A204.1 (cell line): ENCODE data around the gene C15orf61.

Experiments used
- FAIRE-seq: peaks from 2 replicates; lab custom pipeline; 2012; peaks lifted over from hg19 to GRCh38; lab: Jason Lieb, UNC

C15orf61 gene

DNA sequence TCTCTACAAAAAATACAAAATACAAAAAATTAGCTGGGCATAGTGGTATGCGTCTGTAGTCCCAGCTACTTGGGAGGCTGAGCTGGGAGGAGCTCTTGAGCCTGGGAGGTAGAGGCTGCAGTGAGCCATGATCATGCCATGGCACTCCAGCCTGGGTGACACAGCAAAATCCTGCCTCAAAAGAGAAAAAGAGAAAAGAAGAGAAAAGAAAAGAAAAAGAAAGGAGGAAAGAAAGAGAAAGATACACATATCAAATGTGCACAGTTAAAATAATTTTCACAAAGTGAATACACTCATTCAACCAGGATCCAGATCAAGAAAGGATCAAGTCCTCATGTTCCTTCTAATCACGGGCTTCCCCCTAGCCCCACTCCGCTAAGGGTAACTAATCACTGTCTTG lies 5.8 kb upstream of the C15orf61 start:
- no peak for FAIRE-seq

DNA sequence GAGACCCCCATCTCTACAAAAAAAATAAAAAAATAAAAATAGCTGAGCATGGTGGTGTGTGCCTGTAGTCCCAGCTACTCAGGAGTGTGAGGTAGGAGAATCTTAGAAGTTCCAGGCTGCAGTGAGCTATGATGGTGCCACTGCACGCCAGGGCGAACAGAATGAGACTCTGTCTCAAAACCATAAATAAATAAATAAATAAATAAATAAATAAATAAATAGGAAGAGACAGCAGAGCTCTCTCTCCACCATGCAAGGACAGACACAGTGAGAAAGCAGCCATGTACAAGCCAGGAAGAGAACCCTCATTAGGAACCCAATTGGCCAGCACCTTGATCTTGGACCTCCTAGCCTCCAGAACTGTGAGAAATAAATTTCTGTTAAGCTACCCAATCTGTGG lies 5.4 kb upstream of the C15orf61 start:
- FAIRE-seq: no peak

DNA sequence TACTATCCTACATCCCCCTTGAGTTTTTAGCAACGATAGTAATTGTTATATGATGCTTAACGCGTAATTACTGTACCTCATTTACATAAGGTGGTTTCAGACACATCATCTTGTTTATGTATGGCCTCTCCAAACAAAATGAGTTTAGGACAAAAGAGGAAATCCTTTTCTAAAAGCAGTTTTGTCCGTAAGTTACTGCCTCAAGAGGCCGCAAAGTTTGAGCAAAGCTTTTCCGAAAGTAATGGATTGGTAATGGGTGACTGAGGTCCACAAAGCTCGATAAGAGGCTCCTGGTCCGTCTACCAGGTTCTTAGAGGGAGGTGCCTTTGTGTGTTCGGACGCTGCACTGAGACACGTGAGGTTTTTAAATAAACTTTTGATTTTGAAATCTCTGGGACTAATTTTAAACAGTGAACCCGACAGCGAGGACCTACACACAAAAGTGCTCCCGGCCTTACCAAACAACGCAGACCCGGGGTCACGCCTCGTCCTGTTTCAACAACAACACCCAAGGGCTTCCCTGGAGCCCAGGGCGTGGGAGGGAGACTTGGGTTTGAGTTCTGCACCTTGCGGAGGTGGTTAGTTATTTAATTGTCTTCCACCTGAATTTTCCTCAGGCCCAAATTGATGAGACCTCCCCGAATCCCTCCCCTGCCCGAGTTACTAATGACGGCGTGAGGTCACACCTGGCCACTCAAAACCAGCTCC lies 456 bp upstream of the C15orf61 start:
- FAIRE-seq: no peak

DNA sequence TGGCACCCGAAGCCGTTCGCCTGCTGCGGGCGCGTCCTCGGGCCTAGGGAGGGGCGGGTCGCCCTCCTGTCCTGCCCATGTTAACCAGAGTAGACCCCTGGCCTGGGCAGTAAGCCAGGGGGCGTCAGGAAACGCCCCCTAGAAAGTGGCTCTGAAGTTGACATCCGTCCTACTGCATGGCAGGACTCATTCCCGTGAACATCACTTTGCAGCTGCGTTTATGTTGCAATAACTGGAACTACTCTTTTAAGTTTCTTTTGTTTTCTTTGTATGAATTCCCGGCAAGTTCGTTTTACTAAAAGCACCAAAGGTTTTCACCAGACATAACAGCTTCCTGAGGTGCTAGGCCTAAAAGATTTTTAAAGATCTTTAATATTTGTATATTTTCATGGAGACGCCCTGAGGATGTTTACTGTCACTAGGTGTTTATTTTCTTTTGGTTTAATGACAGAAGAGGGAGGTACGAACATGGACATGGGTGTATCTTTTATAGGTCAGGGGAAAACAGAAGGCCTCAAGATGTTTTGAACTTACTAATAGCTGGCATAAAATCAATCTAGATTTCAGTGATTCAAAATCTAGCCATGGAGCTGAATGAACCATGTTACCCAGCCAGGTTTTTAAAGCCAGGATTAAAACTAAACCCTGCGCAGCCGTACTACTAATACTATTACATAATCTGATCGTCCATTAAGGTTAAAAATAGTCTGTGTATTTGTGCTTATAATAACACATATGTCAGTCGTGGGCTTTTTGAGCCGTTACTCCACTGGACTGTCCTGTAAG lies 1.0 kb downstream of the C15orf61 start:
- no peak for FAIRE-seq

DNA sequence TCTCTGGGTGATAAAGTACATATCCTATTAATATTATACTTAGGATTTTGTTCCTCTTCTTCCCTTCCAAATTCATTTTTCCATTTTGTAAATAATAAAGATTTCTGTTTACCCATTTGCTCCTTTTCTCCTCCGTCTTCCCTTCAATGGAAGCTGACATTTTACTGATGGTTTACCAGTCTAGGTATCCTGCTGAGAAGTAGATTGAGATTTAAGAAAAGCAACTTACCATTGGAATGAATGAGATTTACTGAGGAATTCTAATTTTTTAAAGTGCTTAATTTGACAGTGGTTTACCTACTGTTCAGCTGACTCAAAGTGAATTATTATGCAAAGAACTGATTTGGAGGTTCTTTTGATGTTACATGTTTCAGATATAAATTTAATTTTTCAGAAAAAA lies 2.4 kb downstream of the C15orf61 start:
- FAIRE-seq: no peak

DNA sequence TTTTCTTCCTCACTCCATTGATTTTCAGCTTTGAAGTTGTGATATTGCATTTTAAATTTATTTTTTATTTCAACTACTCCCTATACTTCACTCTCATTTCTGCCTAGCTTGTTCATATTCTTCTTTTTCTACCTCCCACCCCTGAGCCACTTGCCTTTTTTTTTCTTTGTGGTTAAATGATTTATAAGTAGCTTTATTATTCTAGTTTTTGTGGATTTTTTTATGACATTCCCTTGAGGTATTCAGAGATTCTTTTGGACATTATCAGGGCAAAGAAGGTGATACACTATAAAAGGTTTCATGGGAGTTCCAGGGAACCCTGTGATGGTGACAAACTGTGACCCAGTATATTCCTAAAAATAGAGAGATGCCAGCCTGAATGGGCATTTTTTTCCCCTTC lies 3.3 kb downstream of the C15orf61 start:
- FAIRE-seq: no peak

DNA sequence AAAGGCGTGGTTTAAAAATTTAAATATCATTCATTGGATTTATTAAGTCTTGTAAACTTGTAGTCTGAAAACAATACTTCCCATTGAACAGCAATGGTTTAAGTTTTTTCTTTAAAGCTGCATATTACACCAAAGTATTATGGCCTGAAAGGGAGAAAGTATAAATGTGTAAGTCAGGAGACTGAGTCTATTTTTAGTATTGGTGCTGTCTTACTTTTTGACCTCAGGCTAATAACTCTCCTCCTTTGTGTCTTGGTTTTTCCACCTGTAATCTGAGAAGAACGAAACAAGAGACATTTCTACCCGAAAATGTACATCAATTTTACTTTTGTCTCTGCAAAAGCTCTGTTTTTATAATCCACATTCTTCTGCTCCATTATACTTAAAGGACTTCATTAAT lies 7.6 kb downstream of the C15orf61 start:
- FAIRE-seq: no peak

DNA sequence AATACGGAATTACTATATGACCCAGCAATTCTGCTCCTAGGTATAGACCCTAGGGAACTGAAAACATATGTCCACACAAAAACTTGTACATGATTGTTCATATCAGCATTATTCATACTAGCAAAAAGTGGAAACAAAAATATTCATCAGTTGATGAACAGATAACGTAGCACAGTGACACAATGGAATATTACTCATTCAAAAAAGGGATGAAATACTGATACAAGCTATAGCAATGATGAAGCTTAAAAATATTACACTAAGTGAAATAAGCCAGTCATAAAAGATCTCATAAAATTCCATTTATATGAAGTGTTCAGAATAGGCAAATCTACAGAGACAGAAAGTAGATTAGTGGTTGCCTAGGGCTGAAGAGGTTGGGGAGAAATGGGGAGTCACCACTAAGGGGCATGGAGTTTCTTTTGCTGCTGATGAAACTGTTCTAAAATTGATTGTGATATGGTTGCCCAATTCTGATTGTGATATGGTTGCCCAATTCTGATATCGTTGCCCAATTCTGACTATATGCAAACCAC lies 10.5 kb downstream of the C15orf61 start:
- FAIRE-seq: no peak

DNA sequence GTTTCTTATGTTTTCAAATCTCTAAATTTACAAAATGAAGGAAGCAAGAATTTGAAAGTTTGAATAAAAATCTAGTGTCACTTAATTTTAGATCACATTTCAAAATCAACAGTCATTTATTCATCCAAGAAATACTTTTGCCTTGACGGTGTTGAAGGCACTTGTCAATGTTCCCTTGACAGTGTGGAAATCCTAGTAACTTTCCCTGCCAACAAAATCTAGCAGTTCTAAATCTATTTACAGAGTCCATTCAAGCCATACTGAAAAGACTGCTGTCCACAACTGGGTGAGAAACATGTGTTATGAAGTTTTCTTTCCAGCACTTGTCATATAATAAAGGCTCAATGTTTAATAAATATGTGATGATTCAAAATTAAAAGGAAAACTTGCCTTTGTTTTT lies 12.9 kb downstream of the C15orf61 start:
- FAIRE-seq: no peak

DNA sequence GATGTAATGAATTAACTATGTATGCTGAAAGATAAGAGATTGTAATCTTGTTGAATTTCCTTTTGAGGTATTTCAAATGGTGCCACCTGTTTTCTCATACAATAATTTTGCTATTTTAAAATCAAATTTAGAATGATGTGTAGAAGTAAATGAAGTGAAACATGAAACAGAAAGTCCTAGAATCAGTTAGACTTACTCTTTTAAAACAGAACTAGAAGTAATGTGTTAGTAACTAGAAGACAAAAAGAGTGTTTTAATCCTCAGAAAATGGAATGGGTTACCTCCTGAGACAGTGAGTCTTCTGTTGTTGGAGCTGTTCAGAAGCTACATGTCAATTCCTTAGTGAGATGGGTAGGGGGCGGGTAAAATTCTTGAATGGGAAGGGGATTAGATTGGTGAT lies 13.4 kb downstream of the C15orf61 start:
- FAIRE-seq: no peak

DNA sequence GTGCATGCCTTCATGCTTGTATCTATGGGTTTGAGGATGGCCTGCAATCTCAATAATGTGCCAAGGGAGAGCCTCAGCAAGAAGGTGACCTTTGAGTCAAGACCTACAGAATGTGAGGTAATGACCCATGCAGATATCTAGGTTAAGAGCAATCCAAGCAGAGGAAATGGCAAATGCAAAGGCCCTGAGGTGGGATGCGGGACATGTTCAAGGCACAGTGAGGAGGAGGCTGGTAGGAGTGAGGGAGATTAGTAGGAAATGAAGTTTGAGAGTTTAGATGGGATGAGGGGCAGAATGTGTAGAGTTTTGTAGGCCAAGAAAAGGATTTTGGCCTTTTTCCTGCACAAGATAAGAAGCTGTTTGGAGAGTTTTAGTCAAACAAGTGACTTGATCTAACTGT lies 16.8 kb downstream of the C15orf61 start:
- no peak for FAIRE-seq

DNA sequence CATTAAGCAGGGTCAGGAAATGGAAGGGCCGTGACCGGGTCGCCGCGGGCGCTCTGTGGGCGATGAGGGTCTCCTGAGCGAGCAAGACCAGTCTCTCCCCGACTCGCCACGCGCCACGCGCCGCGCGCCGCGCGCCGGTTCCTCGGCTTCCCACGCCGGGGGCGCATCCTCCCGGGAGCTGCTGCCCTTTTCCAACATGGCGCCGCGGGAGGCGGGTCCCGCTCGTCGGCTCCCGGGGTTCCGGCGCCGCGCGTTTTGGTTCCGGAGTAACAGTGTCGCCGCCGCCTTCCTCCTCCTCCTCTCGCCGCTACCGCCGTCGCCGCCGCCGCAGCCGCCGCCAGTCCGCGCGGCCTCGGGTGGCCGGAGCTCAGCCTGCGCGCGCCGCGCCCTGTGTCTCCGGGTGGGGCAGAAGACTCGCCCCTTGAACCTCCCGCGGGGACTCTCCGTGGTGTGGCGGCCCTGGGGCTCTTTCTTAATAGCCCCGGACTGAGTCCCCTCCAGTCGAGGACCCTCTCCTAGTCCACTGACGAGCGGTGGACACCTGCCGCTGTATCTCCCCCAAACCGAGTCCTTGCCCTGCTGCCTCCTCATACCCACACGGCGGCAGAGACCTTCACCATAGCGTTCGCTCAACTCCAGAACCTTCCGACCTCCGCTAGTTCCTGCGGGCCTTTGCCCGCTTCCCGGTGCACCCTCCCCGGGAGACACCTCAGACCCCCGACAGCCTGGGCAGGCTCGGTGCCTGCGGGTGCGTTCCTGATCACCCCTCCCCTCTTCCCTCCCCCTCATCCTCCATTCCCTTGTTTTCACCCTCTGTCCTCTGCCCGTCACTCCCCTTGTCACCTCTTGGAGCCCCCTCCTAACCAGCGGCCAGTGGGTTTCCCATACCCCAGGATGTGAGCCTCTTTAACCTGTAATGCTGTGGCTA lies 21.8 kb downstream of the C15orf61 start, which contains the start of gene MAP2K5:
Gene MAP2K5 (plus strand): TSS at position 284 of the 928 bp plus-strand sequence. CDS start 633 bp downstream, at position 917.
- FAIRE-seq: no peak

DNA sequence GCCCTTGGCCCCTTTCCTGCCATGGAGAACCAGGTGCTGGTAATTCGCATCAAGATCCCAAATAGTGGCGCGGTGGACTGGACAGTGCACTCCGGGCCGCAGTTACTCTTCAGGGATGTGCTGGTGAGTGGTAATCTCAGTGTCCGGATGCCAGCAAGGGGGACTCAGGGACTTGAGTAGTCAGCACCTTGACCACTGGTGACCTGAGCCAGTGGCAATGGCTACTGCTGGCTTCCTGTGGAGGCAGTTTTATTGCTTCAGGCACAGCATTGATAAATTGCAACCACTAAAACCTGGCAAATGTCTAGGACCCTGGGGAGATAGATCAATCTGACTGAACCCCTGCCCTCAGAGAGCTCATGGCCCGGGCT lies 22.4 kb downstream of the C15orf61 start:
- FAIRE-seq: no peak

DNA sequence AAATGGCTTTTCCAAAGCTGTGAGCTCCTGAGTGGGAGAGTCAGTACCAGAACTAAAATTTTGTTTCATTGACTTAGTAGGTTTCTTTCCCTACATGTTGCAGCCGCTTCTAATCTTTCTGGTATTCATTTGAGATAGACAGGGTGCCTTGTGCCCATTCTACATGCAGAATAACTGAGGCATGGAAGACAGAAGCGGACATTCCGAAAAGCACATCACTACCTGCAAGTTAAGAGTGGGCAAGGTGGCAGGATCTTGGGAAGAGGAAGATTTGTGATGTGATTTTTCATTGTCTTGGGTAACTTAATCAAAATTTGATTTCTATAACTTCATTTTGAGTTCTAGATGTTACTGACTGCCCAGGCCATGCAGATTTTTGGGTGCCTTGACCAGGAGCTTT lies 23.5 kb downstream of the C15orf61 start:
- no peak for FAIRE-seq

DNA sequence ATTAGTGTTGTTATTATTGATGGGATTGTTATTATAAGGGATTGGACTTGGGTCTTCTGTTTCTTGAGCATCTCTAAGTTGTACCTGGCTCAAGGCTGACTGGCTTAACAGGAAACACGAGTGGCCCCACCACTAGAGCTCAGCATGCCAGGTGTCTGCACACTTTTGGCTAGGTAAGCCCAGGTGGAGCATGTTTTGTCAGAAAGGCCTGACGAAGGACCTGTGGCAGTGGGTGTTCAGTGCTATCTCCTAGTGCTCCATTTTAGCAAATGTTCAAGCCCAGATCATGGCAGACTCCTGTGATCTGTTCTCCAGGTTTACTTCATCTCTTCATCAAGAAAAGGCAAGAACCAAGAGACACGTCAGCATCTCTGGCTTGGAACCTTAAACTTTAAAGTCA lies 24.9 kb downstream of the C15orf61 start:
- FAIRE-seq: no peak

DNA sequence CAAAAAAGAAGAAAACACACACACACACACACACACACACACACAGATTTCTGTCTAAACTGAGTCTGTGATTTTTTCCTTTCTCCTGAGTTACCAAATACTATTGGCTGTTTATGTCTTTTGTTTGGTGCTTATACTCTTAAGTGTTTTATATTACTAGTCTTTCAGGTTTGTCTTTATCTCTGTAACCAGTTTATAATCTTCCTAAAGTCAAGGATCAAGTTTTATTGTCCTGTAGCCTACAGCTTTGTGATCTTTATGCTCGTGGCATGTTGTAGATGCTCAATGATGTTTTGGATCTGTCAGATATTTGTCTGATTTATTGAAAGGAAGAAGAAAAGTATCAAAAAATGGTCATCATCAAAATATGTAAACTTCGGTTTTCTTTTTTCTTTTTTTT lies 26.1 kb downstream of the C15orf61 start:
- no peak for FAIRE-seq

DNA sequence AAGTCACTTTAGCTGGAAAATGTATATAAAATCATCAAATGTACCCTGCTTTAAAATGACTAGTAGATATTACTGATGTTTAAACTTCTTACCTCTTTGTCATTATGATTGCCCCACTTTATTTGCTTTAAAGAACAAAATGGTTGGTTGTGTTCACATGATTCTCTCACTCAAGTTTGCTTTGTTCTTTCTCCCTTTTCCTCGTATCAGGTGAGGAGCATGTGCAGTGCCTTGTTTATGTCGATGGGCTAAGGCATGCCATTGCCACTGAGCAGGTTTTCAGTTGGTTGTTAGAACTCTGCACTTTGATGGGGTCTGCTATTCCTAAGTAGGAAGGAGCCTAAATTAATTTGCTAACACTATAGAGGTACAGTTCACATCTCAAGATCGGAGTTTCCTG lies 26.9 kb downstream of the C15orf61 start:
- FAIRE-seq: no peak

DNA sequence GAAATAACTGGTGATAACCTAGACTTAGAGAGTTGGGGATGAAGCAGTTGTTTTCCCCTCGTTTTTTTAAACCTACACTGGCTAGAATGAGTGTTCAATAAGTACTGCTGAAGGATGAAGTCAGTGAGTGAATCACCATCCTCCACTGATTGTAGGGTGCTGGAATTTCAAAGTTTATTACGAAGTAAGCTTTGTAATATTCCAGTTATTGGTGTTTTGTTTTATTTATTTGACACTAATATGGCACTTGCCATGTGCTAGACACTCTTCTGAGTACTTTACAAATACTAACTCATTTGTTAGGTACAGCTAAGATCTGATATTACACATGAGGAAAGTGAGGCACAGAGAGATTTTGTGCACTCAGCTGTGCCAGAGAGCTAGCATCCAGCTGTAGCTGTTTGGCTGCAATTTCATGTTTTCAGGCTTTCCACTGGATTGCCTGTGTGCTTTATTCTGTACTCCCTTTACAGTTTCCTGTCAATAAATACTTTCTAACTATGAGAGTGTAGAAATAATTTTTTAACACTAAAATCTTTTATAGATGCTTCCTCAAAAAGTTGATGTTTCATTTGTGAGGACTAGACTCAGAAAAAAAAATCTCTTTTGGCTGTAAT lies 27.4 kb downstream of the C15orf61 start:
- FAIRE-seq: no peak

DNA sequence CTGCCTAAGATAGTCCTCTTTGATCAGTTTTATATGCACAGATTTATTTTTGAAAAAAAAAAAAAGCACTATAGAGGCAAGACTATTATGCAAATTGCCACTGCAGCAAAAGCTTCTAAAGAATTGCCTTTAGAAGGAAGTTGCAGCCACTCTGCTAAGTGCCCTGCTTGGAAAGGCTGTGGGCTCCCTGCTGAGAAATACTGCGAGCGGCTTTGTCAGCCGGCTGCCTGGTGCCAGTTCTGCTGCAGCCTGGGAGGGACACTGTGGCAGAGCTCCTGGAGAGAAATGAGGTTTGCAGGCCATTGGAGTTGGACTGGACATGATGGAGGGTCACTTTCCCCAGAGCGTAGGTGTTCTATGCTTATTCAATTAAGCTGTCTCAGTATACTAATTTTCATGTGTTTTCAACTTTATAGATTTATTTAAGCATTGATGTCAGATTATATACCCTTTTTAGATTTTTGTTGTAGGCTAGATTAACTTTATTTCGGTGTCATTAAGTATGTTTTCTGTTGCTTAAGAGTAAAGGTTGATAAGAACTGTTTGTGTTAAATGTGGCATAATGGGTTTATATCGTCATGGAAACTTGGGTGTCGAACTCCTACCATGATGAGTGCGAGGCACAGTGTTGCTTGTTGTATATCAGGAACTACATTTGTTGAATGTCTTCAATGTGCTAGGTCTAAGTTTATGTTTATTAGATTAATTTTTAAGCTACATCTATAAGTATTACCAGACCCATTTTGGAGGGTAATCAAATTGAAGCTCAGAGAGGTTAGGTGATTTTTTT lies 28.1 kb downstream of the C15orf61 start:
- FAIRE-seq: no peak

DNA sequence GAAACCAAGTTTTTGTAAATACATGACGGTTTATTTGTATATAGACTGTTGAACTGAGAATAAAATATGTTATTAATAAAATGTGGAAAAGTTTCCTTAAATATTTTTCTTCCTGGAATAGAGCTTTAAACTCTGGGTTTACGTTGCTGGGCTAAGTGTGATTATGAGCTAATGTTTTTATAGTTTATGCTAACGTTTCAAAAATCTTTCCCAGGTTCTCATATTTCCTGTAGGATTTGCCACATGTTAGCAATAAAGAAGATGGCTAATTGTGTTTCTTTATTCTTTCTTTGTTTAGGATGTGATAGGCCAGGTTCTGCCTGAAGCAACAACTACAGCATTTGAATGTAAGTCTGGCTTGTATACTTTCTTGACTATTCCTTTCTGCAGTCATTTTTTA lies 28.8 kb downstream of the C15orf61 start:
- FAIRE-seq: no peak

DNA sequence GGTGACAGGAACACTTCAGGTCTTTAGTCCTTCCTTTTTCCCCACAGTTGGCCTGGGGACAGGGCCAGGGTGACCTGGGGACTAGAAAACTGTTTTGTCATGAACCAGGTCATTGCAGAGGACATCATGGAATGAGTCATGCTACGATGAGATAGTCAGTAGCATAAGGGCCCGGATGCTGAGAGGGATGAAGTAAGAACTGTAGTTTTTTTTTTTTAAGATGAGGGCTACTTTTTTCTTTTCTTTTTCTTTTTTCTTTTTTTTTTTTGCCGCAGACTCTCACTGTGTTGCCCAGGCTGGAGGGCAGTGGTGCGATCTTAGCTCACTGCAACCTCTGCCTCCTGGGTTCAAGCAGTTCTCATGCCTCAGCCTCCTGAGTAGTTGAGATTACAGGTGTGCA lies 29.6 kb downstream of the C15orf61 start:
- FAIRE-seq: no peak
